K562 (cell line): ENCODE data around the gene SLC25A2. TPM values are rescaled to one million over a fixed set of nuclear protein-coding genes. Genes with fewer than 3 reads are reported as not detected.

Experiments used
- ARID1B ChIP-seq: fragments of 450-650 bp; IDR thresholded peaks from 2 replicates; pipeline ENCODE4 v1.6.1; 2016; ENCODE audit warnings: antibody characterized with exemption, mild to moderate bottlenecking, inconsistent platforms
- CC2D1A ChIP-seq: fragments of 450-650 bp; IDR thresholded peaks from 2 replicates; pipeline ENCODE4 v1.6.1; 2017; ENCODE audit warnings: mild to moderate bottlenecking
- ELK3 ChIP-seq: fragments of 450-650 bp; formaldehyde crosslinking; IDR thresholded peaks from 2 replicates; pipeline ENCODE4 v1.4.0; 2020; ENCODE audit warnings: mild to moderate bottlenecking
- FOXK1 ChIP-seq: sonication (generic); formaldehyde crosslinking; IDR thresholded peaks from 2 replicates; pipeline ENCODE4 v1.8.0; 2022; ENCODE audit warnings: missing genetic modification reagents, mild to moderate bottlenecking, borderline replicate concordance
- GABPB2 ChIP-seq: fragments of 250-450 bp; sonication (Bioruptor Pico); conservative IDR thresholded peaks from 2 replicates; pipeline ENCODE4 v1.5.1; 2021; ENCODE audit warnings: mild to moderate bottlenecking
- HEY1 ChIP-seq: fragments of 250-450 bp; sonication (Bioruptor Pico); IDR thresholded peaks from 2 replicates; pipeline ENCODE4 v1.5.0; 2020; ENCODE audit warnings: mild to moderate bottlenecking, moderate library complexity, borderline replicate concordance
- MNT ChIP-seq, 2 experiments: fragments of 450-650 bp; conservative IDR thresholded peaks; 2 replicates each; pipeline ENCODE4 v1.6.1; 2017; ENCODE audit warnings: mild to moderate bottlenecking in 2 of 2, moderate library complexity in 2 of 2
- MTA1 ChIP-seq: fragments of 450-650 bp; IDR thresholded peaks from 2 replicates; pipeline ENCODE4 v1.6.1; 2017; ENCODE audit warnings: borderline replicate concordance
- NFYB ChIP-seq: IDR thresholded peaks from 2 replicates; pipeline ENCODE4 v1.6.1; 2011; ENCODE audit warnings: mild to moderate bottlenecking, moderate library complexity; ENCODE audit not compliant: insufficient read length; ENCODE audit errors: extremely low read depth
- NONO ChIP-seq, 2 experiments: fragments of 200-400 bp in 1 of 2; fragments of 450-650 bp in 1 of 2; formaldehyde crosslinking in 1 of 2; IDR thresholded peaks; 2 replicates each; pipeline ENCODE4 v1.6.1; 2017; ENCODE audit warnings: low read depth in 2 of 2, mild to moderate bottlenecking in 2 of 2, moderate library complexity in 2 of 2, low read length in 1 of 2
- RFX1 ChIP-seq: fragments of 450-650 bp; IDR thresholded peaks from 2 replicates; pipeline ENCODE4 v1.6.1; 2016; ENCODE audit warnings: mild to moderate bottlenecking, moderate library complexity
- SFPQ ChIP-seq: fragments of 200-400 bp; formaldehyde crosslinking; IDR thresholded peaks from 2 replicates; pipeline ENCODE4 v1.6.1; 2017; ENCODE audit warnings: mild to moderate bottlenecking, low read depth, low read length, moderate library complexity
- SIN3A ChIP-seq, 2 experiments: fragments of 150-350 bp in 1 of 2; IDR thresholded peaks; 2 replicates each; pipeline ENCODE4 v1.6.1; 2011 to 2016; ENCODE audit warnings: borderline replicate concordance in 2 of 2, low read depth in 2 of 2, low read length in 2 of 2, mild to moderate bottlenecking in 2 of 2, moderate library complexity in 2 of 2; ENCODE audit not compliant: control insufficient read depth in 1 of 2
- SMAD4 ChIP-seq: fragments of 250-450 bp; sonication (Bioruptor Pico); conservative IDR thresholded peaks from 2 replicates; pipeline ENCODE4 v1.8.0; 2021; ENCODE audit warnings: inconsistent platforms, mild to moderate bottlenecking, moderate library complexity
- SMARCE1 ChIP-seq: fragments of 450-650 bp; IDR thresholded peaks from 2 replicates; pipeline ENCODE4 v1.7.1; 2016; ENCODE audit warnings: mild to moderate bottlenecking
- SOX6 ChIP-seq: fragments of 450-650 bp; IDR thresholded peaks from 2 replicates; pipeline ENCODE4 v1.6.1; 2014; ENCODE audit warnings: mild to moderate bottlenecking
- XRCC3 ChIP-seq: fragments of 450-650 bp; IDR thresholded peaks from 2 replicates; pipeline ENCODE4 v1.6.1; 2017; ENCODE audit warnings: mild to moderate bottlenecking, moderate library complexity
- XRCC4 ChIP-seq: IDR thresholded peaks from one replicate; pipeline ENCODE4 v1.6.1; 2011; ENCODE audit not compliant: insufficient read depth, insufficient read length; ENCODE audit errors: extremely low read depth
- ZBTB33 ChIP-seq: sonication (generic); formaldehyde crosslinking; IDR thresholded peaks from 2 replicates; pipeline ENCODE4 v1.8.1; 2023; ENCODE audit warnings: mild to moderate bottlenecking, missing genetic modification reagents
- ZKSCAN3 ChIP-seq: fragments of 250-450 bp; sonication (Bioruptor Pico); IDR thresholded peaks from 2 replicates; pipeline ENCODE4 v1.4.0; 2020
- polyA plus RNA-seq, 8 experiments: library from polyadenylated mRNA; depleted of rRNA in 4 of 8; stranded (reverse) in 5 of 8; unstranded in 3 of 8; fragments of >200 nt; fragmentation: Nextera tagmentation in 2 of 8; fragmentation: Illumina TruSeq in 1 of 8; extraction: Ambion mirVana in 2 of 8; extraction: Trizol in 1 of 8; gene quantifications; 2 replicates each; pipeline versions ENCODE4 v1.2.1 to v1.2.3, GENCODE V29; 2011 to 2014; ENCODE audit warnings: inconsistent platforms in 1 of 8, missing spikeins in 1 of 8
- total RNA-seq, 7 experiments: library from RNA; depleted of rRNA in 6 of 7; stranded (reverse); fragments of >200 nt in 6 of 7; fragmentation: Illumina TruSeq in 2 of 7; extraction: Trizol in 2 of 7; gene quantifications; 2 replicates each; pipeline versions ENCODE4 v1.2.1 to v1.2.3, GENCODE V29; 2011 to 2021; ENCODE audit warnings: low replicate concordance in 1 of 7

The SLC25A2 gene
- total and polyA plus RNA-seq, 9 of the 15 experiments (the other 6 are each of a cell fraction or from before 2014, with no cell fraction given), result 0.09 to 0.11 (median 0.11) TPM; not detected in 6

GRCh38 chr5:141298376-141298775 is 5.5 kb downstream of the SLC25A2 start (continued):
- TF ChIP-seq CC2D1A (peak; percentile 67; the same call in 1 of the 2 replicates), ZBTB33 (CRISPR knock-in tag) (no peak), XRCC4 (no peak), ZKSCAN3 (CRISPR knock-in tag) (no peak), FOXK1 (CRISPR knock-in tag) (no peak), SIN3A (IDR thresholded peaks at IDR 0.05; ENCODE audit: borderline replicate concordance in 2 of 2, control insufficient read depth in 1 of 2, low read depth in 2 of 2, low read length in 2 of 2) (no peak), HEY1 (CRISPR knock-in tag) (no peak), ELK3 (CRISPR knock-in tag) (no peak), SFPQ (no peak), RFX1 (no peak), SMARCE1 (0 out of 2 replicates have a peak, but pooled peaks have one; percentile 35), MNT (conservative IDR thresholded peaks at IDR 0.05) (no peak), GABPB2 (CRISPR knock-in tag) (no peak), NONO (IDR thresholded peaks at IDR 0.05; ENCODE audit: low read depth in 2 of 2, low read length in 1 of 2) (no peak), XRCC3 (no peak), MTA1 (no peak), SOX6 (peak; percentile 63; the same call in 1 of the 2 replicates), ARID1B (peak; percentile 91), NFYB (no peak), SMAD4 (peak; percentile 87)
